PFSK-1 (cell line): ENCODE measurements around the gene MUS81.

Experiments
- FOXP2 ChIP-seq: optimal IDR thresholded peaks from 2 replicates; pipeline ENCODE3; 2011; ENCODE audit warnings: borderline replicate concordance, control low read depth, inconsistent platforms; ENCODE audit not compliant: insufficient read depth; ENCODE audit errors: extremely low read length, extremely low read depth
- POLR2AphosphoS5 ChIP-seq: IDR thresholded peaks from 2 replicates; pipeline ENCODE4 v1.6.1; 2012; ENCODE audit warnings: low read depth, mild to moderate bottlenecking, control low read depth, low read length, moderate library complexity
- SIN3A ChIP-seq: IDR thresholded peaks from 2 replicates; pipeline ENCODE4 v1.6.1; 2012; ENCODE audit warnings: mild to moderate bottlenecking, low read length, moderate library complexity, borderline replicate concordance; ENCODE audit not compliant: insufficient read depth
- TAF1 ChIP-seq: IDR thresholded peaks from 2 replicates; pipeline ENCODE4 v1.6.1; 2012; ENCODE audit warnings: low read length, control low read depth, borderline replicate concordance; ENCODE audit not compliant: insufficient read depth
- TF ChIP-seq, protein P1 (sequence below), 2 experiments: IDR thresholded peaks; 2 replicates each; pipeline versions ENCODE4 v1.6.1 to v1.8.0; 2011 to 2012; ENCODE audit warnings: low read depth in 2 of 2, low read length in 2 of 2, control low read depth in 1 of 2, inconsistent platforms in 1 of 2, mild to moderate bottlenecking in 1 of 2, moderate library complexity in 1 of 2; ENCODE audit not compliant: insufficient read depth in 1 of 2

MUS81 gene

GRCh38 chr11:65853246-65853979 is 6.8 kb upstream of the MUS81 start:
- no peak for TF ChIP-seq TAF1
- 0 out of 2 replicates have a peak, but pooled peaks have one; percentile 25 for TF ChIP-seq POLR2AphosphoS5
- TF ChIP-seq, protein P1, sequence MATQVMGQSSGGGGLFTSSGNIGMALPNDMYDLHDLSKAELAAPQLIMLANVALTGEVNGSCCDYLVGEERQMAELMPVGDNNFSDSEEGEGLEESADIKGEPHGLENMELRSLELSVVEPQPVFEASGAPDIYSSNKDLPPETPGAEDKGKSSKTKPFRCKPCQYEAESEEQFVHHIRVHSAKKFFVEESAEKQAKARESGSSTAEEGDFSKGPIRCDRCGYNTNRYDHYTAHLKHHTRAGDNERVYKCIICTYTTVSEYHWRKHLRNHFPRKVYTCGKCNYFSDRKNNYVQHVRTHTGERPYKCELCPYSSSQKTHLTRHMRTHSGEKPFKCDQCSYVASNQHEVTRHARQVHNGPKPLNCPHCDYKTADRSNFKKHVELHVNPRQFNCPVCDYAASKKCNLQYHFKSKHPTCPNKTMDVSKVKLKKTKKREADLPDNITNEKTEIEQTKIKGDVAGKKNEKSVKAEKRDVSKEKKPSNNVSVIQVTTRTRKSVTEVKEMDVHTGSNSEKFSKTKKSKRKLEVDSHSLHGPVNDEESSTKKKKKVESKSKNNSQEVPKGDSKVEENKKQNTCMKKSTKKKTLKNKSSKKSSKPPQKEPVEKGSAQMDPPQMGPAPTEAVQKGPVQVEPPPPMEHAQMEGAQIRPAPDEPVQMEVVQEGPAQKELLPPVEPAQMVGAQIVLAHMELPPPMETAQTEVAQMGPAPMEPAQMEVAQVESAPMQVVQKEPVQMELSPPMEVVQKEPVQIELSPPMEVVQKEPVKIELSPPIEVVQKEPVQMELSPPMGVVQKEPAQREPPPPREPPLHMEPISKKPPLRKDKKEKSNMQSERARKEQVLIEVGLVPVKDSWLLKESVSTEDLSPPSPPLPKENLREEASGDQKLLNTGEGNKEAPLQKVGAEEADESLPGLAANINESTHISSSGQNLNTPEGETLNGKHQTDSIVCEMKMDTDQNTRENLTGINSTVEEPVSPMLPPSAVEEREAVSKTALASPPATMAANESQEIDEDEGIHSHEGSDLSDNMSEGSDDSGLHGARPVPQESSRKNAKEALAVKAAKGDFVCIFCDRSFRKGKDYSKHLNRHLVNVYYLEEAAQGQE (IDR thresholded peaks at IDR 0.05; ENCODE audit: insufficient read depth in 1 of 2, low read depth in 2 of 2, low read length in 2 of 2): no peak

GRCh38 chr11:65854161-65854592 is 6.1 kb upstream of the MUS81 start:
- no peak for TF ChIP-seq SIN3A
- peak; percentile 41; the same call in 1 of the 2 replicates for TF ChIP-seq POLR2AphosphoS5

- no peak for TF ChIP-seq POLR2AphosphoS5
- no peak for TF ChIP-seq SIN3A
- TF ChIP-seq, protein P1 (IDR thresholded peaks at IDR 0.05; ENCODE audit: insufficient read depth in 1 of 2, low read depth in 2 of 2, low read length in 2 of 2): no peak
- no peak for TF ChIP-seq FOXP2
- no peak for TF ChIP-seq TAF1
These were observed 5.1 kb upstream of the MUS81 start for GRCh38 chr11:65854852-65855837.

DNA sequence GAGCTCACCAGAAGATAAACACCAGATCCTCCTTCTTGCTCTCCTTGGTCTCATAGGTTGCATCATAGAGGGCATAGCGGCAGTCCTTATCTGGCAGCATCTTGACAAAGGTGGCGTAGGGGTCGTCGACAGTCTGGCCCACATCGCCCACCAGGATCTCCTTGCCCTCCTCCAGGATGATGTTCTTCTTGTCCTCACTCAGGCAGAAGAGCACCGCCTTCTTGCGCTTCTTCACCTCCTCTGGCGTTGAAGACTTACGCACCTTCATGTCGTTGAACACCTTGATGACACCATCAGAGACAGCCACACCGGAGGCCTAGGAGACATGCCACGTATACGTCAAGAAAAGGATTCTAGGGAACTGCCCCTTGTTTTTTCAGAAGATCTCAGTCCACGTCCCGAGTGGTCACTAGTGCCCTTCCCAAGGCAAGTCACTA is 4.3 kb upstream of the MUS81 start:
- TF ChIP-seq TAF1 (no peak), POLR2AphosphoS5 (no peak), FOXP2 (no peak), SIN3A (no peak)
- TF ChIP-seq, protein P1 (IDR thresholded peaks at IDR 0.05; ENCODE audit: insufficient read depth in 1 of 2, low read depth in 2 of 2, low read length in 2 of 2): no peak

GRCh38 chr11:65856689-65857499 is 3.3 kb upstream of the MUS81 start:
- TF ChIP-seq SIN3A: no peak
